ENCODE data around the gene ANOS1. TPM values are rescaled to one million over a fixed set of nuclear protein-coding genes. Genes with fewer than 3 reads are reported as not detected.

The ANOS1 gene
- total RNA-seq, 1 donor, result 7.5 TPM

DNA sequence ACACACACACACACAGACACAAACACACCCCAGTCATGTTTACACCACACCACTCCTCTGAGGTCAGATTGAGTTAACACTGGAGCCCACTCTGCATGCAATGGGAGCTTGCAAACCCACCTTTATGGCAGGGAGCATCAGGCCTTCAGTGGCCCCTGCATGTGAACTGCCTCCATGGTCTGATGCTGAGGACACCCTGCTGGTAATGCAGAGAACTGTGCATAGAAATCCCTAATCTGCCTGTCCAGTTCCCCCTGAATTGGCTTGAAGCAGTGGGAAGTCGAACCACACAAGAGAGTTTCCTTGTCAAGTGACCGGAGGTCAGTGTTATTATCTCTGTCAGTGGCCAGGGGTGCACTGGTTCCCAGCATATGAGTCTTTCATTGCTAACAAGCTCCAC is 59.8 kb downstream of the ANOS1 start:
- DNase-seq (ENCODE audit: low read depth), result no peak
- TF ChIP-seq, protein P1, sequence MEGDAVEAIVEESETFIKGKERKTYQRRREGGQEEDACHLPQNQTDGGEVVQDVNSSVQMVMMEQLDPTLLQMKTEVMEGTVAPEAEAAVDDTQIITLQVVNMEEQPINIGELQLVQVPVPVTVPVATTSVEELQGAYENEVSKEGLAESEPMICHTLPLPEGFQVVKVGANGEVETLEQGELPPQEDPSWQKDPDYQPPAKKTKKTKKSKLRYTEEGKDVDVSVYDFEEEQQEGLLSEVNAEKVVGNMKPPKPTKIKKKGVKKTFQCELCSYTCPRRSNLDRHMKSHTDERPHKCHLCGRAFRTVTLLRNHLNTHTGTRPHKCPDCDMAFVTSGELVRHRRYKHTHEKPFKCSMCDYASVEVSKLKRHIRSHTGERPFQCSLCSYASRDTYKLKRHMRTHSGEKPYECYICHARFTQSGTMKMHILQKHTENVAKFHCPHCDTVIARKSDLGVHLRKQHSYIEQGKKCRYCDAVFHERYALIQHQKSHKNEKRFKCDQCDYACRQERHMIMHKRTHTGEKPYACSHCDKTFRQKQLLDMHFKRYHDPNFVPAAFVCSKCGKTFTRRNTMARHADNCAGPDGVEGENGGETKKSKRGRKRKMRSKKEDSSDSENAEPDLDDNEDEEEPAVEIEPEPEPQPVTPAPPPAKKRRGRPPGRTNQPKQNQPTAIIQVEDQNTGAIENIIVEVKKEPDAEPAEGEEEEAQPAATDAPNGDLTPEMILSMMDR (IDR thresholded peaks at IDR 0.05; ENCODE audit: insufficient read depth, low read length), result no peak
- no peak overlapping the region for H3K4me3 ChIP-seq (ENCODE audit: low read depth, low read length)

DNA sequence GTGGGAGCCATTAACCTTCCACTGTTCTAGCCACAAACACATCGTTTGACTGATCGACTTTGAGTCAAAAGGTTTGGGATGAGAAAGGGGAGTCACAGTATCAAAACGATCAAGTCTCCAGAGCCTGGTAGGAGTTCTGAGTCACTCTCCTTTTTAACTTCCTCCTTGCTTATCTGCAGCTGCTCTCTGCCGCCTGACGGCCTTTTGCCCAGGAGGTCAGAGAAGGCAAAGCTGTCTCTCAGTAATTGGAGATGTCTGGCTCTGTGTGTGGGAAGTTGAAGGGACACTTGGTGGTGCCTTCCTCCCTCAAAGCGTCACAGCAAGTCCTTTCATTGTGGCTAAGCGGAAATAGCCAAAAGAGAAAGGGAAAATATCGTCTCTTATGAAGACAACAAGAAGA is 63.1 kb downstream of the ANOS1 start:
- no peak for DNase-seq (ENCODE audit: low read depth)
- TF ChIP-seq, protein P1 (IDR thresholded peaks at IDR 0.05; ENCODE audit: insufficient read depth, low read length), result no peak
- no peak overlapping the region for H3K4me3 ChIP-seq (ENCODE audit: low read depth, low read length)

DNA sequence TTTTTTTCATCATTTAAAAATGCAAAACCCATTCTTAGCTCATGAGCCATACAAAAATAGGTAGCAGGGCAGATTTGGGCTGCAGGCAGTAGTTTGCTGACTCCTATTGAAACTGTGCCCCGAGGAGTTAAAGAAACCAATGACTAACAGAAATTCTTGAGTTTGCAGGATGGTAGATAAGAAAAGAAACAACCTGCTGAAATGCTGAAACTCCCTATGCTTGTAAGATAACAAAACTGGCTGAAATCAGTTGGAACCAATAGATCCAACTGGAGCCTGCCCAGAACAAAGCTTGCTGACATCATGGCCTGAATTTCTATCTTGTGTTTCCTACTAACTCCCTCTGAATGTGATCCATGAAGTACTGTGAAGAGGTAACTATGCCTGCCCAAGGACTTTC is 68.6 kb downstream of the ANOS1 start:
- peak; percentile 0 for DNase-seq (ENCODE audit: low read depth)
- no peak overlapping the region for H3K4me3 ChIP-seq (ENCODE audit: low read depth, low read length)
- TF ChIP-seq, protein P1 (IDR thresholded peaks at IDR 0.05; ENCODE audit: insufficient read depth, low read length), result no peak

DNA sequence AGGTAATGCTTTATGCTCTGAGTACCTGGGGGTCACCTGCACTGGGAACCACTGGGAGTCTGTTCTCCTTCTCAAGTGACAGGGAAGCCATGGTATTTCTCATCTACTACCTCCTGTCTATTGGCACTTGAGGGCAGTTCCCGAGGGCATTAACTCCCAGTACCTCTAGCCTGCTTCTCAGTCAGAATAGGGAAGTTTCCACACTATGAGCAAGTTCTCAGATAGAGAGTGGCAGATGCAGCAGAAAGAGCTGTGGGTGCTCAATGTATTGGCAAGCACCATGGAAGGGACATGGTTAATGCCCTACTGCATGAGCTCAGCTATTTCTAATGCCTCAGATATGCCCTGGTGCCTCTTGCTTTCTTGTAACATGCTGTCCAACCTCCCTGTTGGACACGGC is 74.1 kb downstream of the ANOS1 start:
- TF ChIP-seq, protein P1 (IDR thresholded peaks at IDR 0.05; ENCODE audit: insufficient read depth, low read length), result no peak
- no peak for DNase-seq (ENCODE audit: low read depth)
- no peak overlapping the region for H3K4me3 ChIP-seq (ENCODE audit: low read depth, low read length)

DNA sequence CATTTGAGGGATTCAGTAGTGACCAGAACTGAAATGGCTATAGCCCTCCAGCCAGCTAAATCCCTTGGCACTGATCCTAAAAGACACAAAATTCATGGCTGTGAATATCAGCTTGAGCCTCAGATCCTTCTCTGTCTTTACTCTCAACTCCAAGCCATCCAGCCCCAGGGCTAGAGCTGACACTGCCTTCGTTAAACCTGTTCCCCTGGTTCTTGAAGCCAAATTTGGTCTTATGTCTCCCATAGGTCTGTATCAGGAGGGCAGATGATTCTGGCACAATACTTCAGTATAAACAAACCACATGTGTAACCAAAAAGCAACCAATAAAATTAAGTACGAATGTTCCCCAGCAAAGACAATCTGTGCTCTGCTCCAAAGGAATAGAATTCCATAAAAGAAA is 78.0 kb downstream of the ANOS1 start:
- no peak overlapping the region for H3K4me3 ChIP-seq (ENCODE audit: low read depth, low read length)
- TF ChIP-seq, protein P1 (IDR thresholded peaks at IDR 0.05; ENCODE audit: insufficient read depth, low read length), result no peak
- no peak for DNase-seq (ENCODE audit: low read depth)

DNA sequence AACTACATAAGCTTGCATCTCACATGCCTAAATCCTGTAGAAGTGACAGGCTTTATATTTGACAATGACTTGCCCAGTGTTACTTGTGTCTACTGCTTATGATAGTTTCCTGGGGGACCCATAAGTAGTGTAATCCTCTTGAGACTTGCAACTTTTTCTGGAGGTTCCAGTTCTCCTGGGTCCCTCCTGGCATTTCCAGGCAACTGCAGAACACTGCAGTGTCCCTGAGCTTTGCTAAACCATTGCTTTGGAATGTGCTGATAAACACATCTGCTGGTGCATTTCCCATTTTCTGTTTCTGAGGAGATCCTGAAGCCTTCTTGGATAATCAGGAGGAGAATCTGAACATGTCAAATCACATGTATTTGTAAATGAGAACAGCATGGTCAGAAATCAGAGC is 82.0 kb downstream of the ANOS1 start:
- no peak for DNase-seq (ENCODE audit: low read depth)
- TF ChIP-seq, protein P1 (IDR thresholded peaks at IDR 0.05; ENCODE audit: insufficient read depth, low read length), result no peak
- H3K4me3 ChIP-seq (ENCODE audit: low read depth, low read length), result no peak overlapping the region

DNA sequence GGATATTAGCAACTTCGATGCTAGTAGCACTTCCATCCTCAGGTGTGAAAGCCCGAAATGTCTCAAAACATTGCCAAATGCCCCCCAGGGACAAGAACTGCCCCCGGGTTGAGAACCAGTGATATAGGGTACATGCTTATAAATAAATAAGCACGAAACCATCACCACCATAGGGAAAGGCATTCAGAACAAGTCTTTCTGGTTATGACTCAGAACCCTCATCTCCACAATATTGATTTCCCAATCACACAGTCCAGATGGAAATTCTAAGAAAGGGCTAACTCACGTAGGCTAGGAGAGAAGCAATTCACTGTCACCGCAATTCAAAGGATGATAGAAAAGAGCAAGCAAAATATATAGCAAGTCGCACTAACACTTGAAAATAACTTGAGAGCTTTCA is 84.8 kb downstream of the ANOS1 start:
- DNase-seq (ENCODE audit: low read depth), result no peak
- TF ChIP-seq, protein P1 (IDR thresholded peaks at IDR 0.05; ENCODE audit: insufficient read depth, low read length), result no peak

More for the DNA sequence above, 84.8 kb downstream of the ANOS1 start:
- no peak overlapping the region for H3K4me3 ChIP-seq (ENCODE audit: low read depth, low read length)
